Choroid plexus epithelial cell (primary cell): ENCODE results near the gene C5AR2.
"Not testable (repeated sequence)": the region's sequence is repeated elsewhere in the genome, so short reads cannot be mapped to it uniquely, and the experiment has no call there.

Experiments used
- DNase-seq: peaks from one replicate; pipeline ENCODE4 v3.0.0-alpha.2; 2010; ENCODE audit warnings: low read depth
- H3K4me3 ChIP-seq: 2 replicates; pipeline ENCODE4 v1.5.1; 2011; ENCODE audit warnings: low read depth, mild to moderate bottlenecking, control low read depth, low read length, moderate library complexity
- TF ChIP-seq, protein P1 (sequence below): conservative IDR thresholded peaks from 2 replicates; pipeline ENCODE4 v1.5.1; 2011; ENCODE audit warnings: low read depth, mild to moderate bottlenecking, control low read depth, inconsistent platforms, low read length, moderate library complexity

The C5AR2 gene

GRCh38 chr19:47323409-47323808, 8.6 kb upstream of the C5AR2 start:
- DNase-seq, result no peak
- TF ChIP-seq, protein P1, sequence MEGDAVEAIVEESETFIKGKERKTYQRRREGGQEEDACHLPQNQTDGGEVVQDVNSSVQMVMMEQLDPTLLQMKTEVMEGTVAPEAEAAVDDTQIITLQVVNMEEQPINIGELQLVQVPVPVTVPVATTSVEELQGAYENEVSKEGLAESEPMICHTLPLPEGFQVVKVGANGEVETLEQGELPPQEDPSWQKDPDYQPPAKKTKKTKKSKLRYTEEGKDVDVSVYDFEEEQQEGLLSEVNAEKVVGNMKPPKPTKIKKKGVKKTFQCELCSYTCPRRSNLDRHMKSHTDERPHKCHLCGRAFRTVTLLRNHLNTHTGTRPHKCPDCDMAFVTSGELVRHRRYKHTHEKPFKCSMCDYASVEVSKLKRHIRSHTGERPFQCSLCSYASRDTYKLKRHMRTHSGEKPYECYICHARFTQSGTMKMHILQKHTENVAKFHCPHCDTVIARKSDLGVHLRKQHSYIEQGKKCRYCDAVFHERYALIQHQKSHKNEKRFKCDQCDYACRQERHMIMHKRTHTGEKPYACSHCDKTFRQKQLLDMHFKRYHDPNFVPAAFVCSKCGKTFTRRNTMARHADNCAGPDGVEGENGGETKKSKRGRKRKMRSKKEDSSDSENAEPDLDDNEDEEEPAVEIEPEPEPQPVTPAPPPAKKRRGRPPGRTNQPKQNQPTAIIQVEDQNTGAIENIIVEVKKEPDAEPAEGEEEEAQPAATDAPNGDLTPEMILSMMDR, result no peak
- no peak overlapping the region for H3K4me3 ChIP-seq

DNA sequence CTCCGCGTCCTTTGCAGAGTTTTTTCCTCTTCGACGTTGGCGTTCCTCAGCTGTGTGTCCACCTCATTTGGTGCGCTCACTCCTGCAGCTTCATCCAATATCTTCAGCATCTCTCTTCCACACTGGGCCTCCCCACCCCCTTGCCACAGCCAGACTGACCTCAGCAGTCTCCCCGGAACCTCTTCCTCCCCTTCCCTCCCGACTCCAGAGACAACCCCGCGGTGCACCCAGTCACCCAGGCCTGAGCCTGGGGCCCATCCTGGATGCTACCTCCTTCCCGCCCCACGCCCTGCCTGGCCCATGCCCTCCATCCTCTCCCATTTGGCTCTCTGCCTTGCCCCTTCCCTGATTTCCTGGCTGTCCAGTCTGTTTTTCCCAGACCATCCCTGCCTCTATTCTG, 8.1 kb upstream of the C5AR2 start:
- H3K4me3 ChIP-seq, result no peak overlapping the region
- no peak for DNase-seq
- TF ChIP-seq, protein P1, result no peak

GRCh38 chr19:47324502-47324901, 7.5 kb upstream of the C5AR2 start:
- no peak for DNase-seq
- TF ChIP-seq, protein P1, result no peak
- no peak overlapping the region for H3K4me3 ChIP-seq

DNA sequence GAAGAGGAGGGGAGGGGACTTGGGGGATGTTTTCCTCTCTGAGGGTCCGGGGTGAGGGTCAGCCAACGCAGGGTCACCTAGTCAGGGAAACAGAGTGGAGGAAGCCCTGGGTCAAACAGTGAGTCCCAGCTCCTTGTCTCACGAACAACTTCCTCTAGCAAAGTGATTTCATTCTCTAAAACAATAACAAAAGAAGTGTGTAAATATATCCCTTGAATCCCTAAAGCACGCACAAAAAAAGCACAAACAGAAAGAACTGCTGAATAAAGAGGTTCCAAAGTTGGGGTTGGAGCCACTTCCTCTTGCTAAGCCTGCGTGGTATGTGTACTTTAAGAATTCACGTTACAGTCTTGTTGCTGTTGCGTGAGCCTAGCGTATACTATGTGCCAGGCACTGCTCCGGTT, 1.5 kb upstream of the C5AR2 start:
- TF ChIP-seq, protein P1, result peak; percentile 15
- DNase-seq, result peak; percentile 78
- peak overlapping the region; percentile 18 for H3K4me3 ChIP-seq

DNA sequence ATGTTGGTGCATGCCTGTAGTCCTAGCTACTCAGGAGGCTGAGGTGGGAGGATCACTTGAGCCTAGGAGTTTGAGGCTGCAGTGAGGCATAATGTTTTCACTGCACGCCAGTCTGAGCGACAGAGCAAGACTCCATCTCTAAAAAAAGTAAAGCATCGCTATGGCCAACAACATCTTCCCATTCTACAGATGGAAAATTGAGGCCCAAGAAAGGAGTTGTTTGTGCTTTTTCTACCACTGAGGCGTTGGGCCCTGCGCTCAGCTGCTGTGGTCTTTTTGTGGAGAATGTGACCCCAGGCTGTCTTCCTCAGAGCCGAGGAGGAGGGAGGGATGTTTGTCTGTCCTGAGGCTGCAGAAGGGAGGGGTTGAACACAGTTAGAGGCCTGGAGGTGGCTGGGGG, 485 bp upstream of the C5AR2 start:
- H3K4me3 ChIP-seq, result no peak overlapping the region
- no peak for DNase-seq
- TF ChIP-seq, protein P1, result no peak

- H3K4me3 ChIP-seq, DNase-seq: not testable (repeated sequence)
Observed at GRCh38 chr19:47336765-47337718, 5.1 kb downstream of the C5AR2 start.

- DNase-seq, result no peak
- H3K4me3 ChIP-seq, result no peak overlapping the region
- TF ChIP-seq, protein P1, result no peak
Observed at GRCh38 chr19:47339196-47339880, 7.4 kb downstream of the C5AR2 start.
